HG03060 (cell line): ENCODE measurements around the gene ARL10.
"Not testable (repeated sequence)": the region's sequence is repeated elsewhere in the genome, so short reads cannot be mapped to it uniquely, and the experiment has no call there.

ENCODE experiments used
- ATAC-seq: cut with Tn5 transposase; IDR thresholded peaks from one replicate; pipeline ENCODE4 v1.9.1; 2021; ENCODE audit warnings: low read depth, moderate number of reproducible peaks; ENCODE audit not compliant: unreplicated experiment

The ARL10 gene

DNA sequence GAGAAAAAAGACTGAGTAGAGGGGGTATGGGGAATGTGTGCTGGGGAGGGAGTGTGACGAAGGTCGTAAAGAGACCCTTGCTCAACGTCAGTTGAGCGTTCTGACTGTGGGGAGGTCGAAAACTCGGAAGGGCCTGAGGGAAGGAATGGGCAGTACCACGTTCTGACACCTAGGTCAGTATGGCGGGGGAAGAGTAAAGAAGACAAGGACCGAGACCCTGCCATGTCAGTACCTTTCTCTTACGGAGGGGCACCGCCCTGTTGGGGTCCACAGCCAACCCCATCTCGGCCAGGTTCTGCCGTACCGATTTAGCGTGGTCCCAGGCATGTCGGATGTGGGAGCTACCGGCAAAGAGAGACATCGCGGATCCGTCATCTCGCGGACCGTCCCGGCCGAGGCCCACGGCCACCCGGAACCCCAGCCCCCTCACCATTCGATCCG is 22.7 kb downstream of the ARL10 start:
- ATAC-seq = no peak

DNA sequence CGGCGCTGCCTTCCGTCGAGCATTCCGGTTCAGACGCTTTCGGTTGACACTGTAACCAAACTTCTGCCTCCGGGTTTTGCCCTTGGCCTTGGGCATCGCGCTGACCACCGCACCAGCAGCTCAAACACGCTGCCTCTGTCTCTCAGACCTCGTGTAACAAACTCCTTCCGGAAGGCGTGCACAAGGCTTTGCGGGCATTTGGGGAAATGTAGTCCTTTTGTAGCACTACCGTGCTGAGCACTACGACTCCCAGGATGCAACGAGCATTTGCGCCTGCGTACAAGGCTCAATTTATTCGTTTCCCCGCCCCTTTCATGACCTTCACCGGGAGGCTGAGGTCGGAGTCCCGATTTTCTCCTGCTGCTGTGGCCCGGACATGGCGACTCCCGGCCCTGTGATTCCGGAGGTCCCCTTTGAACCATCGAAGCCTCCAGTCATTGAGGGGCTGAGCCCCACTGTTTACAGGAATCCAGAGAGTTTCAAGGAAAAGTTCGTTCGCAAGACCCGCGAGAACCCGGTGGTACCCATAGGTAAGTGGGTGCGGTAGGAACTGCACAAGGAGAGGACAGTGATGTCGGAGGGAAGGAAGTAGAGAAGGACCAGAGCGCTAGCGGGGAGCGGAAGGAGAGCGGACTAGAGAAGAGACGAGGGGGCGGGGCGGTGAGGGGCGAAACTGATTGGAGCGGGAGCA is 23.3 kb downstream of the ARL10 start, which contains the start of the genes HIGD2A and NOP16:
Gene HIGD2A, plus strand, starts transcription at position 308 of the 691 bp plus-strand sequence. Its CDS starts 69 bp downstream, at position 377.
Gene NOP16, minus strand, starts transcription at position 155 of the 691 bp plus-strand sequence. Its CDS starts 59 bp downstream, at position 96.
- peak; percentile 74 for ATAC-seq

DNA sequence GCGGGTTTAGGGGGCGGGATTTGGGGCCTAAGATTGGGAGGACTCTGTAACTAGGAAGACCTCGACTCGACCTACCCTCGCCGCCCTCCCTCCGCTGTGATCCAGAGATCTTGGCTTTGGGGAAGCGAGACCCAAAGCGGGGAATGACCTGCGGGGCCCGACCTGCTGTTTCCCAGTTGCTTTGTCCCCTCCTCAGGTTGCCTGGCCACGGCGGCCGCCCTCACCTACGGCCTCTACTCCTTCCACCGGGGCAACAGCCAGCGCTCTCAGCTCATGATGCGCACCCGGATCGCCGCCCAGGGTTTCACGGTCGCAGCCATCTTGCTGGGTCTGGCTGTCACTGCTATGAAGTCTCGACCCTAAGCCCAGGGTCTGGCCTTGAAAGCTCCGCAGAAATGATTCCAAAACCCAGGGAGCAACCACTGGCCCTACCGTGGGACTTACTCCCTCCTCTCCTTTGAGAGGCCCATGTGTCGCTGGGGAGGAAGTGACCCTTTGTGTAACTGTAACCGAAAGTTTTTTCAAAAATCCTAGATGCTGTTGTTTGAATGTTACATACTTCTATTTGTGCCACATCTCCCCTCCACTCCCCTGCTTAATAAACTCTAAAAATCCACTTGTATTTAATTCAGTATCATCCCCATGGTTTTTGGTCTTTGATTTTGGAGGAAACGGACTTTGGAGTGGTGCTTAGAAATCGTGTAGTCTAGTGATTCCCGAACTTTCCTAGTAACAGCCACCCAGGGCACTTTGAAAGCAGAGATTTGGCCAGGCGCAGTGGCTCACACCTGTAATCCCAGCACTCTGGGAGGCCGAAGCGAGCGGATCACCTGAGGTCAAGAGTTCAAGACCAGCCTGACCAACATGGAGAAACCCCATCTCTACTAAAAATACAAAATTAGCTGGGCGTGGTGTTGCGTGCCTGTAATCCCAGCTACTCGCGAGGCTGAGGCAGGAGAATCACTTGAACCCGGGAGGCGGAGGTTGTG is 24.1 kb downstream of the ARL10 start:
- ATAC-seq = peak; percentile 20

DNA sequence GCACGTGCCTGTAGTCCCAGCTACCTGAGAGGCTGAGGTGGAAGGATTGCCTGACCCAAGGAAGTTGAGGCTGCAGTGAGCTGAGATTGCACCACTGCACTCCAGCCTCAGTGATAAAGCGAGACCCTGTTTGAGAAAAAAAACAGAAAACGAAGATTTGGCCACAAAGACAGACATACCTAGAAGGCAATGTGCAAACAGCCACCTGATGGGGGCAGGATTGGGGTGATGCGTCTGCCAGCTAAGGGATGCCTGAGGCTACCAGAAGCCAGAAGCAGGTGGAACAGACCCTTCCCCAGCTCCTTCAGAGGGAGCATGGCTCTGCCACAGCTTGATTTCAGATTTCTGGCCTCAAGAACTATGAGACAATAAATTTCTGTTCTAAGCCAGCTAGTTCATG is 26.2 kb downstream of the ARL10 start:
- ATAC-seq = no peak

DNA sequence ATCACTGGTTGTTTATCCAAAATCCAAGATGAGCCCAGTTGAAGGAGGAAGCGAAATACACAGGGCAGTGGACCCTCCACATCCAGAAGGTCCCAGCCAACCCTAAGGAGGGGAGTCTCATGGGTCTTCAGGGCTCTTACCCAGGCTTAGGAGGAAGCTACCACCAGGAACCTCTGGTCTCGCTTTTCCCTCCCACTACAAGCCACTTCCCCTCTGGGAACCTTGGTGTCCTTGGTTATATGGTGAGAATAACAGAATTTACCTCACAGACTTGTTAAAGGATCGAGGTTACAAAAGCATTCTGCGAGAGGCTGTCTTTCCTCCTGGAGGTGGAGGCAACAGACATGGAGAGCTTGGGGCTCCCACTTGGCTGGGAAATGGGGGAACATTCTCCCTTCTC is 26.7 kb downstream of the ARL10 start:
- ATAC-seq = no peak

DNA sequence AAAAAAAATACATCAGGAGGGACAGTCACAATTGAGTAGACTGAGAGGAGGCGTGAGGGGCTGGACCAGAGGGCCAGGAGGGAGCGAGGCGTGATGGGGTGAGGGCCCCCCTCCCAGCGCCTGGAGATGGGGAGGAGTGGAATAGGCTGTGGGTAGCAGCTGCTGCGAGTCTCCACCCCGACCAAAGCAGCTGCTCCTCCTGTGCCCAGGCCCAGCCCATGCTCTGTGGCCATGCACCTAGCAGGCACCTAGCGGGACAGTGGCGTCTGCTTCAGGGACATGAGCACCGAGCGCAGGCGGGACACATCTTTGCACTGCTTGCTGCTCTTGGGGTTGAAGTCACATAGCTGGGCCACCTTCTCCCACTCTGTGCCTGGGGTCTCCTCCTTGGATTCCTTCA is 27.2 kb downstream of the ARL10 start:
- ATAC-seq = no peak

DNA sequence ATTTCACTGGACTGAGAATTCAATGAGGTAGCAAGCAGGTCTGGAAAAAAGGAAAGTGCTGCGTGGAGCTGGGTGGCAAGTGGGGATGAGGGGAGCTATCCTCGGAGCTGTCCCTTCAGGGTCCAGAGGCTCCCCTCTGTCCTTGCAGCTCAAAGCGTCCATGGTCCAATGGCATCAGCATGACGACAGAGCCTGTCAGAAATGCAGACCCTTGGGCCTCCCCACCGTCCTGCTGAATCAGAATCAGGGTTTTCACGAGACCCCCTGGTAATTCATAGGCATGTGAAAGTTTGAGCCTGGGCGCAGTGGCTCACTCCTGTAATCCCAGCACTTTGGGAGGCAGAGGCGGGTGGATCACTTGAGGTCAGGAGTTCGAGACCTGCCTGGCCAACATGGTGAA is 28.8 kb downstream of the ARL10 start:
- ATAC-seq = no peak

DNA sequence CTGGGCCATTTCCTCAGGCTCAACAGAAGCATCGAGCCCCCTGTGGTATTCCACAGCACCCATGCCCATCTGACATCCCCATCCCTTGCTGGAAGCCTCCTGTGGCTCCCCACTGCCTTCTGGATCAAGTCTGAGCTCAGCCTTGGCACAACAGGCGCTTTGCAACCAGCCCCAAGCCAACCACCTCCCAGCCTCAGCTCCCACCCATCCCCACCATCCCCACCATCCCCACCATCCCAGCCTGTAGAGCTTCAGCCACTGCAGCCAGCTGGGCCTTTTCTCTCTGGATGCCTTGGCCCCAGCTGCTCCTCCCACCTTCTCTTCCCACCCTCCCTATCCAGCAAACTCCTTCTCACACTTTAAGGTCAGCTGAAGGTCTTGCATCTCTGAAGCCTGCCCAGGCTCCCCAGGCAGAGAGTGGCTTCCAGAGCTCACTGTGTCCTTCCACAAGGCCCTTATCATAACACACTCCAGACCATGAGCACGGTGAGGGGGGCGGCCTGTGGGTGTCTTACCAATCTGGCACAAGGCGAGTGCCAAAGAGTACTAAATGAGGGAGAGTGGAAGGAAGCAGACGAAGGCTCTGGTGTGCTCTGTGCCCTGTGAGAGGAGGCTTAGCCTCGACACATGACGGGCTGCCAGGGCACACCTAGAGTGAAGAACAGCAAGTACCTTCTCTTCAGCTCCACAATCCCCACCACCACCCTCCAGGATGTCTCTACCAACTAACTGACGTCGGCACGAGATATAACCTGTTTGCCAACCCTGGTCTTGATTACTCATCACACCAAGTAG is 29.8 kb downstream of the ARL10 start:
- ATAC-seq = no peak

DNA sequence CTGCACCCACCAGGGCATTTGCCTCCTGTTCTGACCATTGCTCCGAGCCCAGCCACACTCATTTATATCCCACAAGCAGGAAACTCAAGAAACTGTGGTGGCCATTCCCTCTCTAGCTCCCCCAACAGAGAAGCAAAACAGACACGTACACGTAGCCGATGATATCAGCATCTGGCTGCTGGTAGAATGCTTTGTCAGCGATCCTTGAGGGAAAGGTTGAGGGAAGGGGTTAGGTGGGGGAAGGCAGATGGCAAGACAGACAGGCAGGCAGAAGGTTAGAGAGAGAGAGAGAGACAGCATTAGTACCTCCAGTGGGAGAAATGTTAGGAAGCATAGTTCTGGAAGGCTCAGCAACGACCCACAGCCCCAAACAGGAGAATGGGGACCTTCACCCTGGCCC is 31.0 kb downstream of the ARL10 start:
- no peak for ATAC-seq

DNA sequence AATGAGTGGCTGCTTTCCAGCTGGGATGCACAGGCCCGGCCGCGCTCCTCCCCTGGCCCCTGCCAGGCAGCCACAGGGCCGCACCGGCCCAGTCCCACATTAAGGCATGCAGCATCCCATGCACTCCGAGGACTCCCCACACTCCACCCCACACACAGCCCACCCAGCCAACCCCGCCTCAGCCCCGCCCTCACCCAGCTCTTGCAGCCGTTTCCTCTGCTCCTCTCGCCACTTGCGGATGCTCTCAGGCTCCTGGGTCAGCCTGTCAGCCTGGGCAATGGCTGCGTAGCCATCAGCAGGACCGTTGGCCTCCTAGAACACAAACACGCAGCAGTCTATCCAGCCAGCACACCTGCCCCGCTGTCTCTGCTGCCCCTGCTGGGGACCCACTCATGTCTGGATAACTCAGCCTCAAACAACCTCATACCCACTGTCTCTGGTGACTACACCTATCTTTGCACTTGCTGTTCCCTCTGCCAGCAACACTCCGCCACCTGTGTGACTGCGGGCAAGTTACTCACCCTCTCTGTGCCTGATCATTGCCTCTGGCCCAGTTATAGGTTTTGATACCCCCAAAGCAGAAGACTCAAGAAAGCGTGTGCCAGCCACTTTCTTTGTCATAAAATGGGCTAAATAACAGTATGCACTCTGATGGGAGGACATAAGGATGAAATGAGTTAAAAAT is 32.6 kb downstream of the ARL10 start:
- ATAC-seq = no peak

DNA sequence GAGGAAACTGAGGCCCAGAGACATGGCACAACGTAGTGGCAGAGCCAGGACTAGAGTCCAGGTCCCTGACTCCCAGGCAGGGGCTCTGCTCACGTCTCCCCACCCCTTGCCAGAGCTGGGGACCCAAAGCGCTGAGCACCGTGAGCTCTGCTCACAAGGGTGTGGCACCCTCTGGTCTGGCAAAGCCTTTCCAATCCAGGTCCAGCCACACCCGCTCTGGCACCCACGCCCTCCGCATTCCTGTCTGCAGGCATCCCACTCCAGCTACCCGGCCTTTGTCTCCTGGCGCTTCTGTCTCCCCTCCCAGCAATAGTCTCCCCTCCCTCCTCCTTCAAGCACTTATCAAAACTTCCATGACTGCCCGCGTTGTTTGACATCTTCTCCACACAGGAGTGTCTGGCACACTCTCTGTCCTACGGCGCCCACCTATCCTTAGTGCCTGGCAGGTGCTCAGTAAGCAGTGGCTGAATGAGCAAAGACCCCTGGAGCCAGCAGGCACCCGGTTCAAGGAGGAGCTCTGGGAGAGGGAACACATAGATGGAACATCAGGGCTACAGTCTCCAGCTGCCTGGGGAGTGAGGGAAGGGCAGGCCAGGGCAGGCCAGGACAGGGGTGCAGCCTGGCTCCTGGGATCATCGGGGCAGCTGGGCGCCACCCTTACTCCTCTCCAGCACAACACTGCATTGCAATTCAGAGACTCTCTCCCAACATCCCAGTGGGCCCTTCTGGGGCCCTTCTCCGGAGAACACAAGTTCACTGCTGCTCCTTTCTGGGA is 35.3 kb downstream of the ARL10 start:
- no peak for ATAC-seq

DNA sequence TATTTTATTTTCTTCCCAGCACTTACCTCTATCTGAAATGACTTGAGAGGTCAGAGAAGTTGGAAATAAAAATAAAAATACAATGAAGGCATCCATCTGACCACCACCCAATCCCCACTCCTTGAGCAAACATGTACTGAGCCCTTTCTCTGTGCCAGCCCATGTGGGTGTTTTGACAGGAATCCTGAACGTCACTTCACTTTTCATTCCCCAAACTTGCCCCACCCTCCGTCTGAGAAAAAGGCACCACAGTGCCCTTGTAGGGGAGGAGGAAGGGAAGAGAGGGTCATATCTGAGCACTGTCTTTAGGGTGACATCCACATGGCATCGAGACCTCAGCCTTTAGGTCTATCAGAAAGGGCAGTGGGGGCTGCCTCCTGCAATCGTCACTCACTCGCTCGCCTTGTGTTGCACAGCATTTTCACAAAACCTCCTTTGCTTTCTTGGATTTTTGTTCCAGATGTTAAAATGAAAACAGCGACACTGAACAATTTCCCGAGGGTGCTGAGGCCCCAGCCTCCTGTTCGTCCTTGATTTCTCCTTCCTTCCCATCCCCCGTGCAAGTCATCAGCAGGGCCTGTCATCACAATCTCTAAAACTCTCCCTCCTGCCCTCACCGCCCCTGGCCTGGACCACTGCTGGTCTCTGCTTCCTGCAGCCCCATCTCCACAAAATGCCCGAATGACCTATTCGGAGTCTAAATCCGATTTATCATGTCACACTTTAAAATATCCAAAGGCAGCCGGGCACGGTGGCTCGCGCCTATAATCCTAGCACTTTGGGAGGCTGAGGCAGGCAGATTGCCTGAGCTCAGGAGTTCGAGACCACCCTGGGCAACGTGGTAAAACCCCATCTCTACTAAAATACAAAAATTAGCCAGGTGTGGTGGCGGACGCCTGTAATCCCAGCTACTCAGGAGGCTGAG is 36.3 kb downstream of the ARL10 start:
- ATAC-seq = no peak

DNA sequence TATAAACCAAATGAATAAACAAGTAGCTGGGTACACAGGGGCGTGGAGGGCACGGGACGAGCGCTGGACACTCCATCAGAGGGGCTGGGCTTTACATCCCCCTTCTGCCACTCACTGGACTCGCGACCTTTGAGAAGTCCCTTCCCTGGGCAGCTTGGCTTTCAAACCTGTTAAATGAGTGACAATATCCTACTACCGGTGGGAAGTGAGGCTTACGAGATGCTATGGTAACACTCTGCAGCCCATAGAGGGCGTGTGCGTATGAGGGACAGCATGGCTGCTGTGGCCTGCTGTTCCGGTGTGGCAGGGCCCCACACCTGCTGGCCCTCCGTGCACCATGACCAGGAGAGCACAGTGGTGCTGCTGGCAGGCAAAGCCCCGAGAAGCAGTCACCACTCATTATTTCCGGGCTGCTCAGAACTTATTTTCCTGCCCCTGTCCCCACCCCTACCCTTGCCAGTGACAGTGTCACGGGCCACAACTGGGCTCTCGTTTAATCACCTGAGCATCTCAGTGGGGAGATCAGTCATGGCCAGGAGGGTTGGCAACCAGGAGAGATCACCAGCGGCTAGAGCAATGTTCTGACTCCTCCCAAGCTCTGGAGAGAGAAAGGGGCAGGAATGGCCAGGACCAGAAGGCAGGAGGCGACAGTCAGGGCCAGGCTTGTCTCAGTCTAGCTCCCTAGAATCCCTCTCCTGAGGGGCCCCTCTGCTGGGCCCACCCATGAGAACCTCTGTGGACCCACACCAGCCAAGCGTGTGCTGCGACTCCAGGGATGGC is 40.6 kb downstream of the ARL10 start:
- no peak for ATAC-seq

DNA sequence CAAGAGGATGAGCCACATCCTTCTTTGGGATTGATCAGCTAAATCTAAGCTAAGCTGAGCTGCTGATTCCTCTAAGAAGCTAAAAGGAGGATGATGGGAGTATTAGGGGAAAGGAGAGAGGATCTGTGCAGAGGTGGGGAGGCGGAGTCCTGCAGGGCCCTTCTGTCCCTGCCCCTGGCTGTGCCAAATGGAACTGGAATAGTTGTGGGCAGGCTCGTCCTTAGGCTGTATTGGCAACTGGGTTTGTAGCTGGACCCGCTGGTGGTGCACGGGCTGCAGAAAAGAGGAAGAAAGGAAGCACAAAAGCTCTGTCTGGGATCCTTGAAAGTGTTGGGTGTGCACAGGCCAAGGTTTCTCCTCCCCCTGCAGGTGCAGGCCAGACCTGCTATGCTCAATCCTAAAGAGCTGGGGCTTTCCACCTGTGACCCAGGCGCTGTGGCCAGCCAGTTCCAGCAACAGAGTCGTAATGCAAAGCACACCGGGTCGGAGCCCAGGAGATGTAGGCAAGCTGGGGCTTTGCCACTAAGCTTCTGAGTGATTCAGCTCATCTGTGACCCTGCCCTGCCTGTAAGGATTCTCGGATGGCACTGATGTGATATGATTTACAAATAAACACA is 41.3 kb downstream of the ARL10 start:
- ATAC-seq = no peak

DNA sequence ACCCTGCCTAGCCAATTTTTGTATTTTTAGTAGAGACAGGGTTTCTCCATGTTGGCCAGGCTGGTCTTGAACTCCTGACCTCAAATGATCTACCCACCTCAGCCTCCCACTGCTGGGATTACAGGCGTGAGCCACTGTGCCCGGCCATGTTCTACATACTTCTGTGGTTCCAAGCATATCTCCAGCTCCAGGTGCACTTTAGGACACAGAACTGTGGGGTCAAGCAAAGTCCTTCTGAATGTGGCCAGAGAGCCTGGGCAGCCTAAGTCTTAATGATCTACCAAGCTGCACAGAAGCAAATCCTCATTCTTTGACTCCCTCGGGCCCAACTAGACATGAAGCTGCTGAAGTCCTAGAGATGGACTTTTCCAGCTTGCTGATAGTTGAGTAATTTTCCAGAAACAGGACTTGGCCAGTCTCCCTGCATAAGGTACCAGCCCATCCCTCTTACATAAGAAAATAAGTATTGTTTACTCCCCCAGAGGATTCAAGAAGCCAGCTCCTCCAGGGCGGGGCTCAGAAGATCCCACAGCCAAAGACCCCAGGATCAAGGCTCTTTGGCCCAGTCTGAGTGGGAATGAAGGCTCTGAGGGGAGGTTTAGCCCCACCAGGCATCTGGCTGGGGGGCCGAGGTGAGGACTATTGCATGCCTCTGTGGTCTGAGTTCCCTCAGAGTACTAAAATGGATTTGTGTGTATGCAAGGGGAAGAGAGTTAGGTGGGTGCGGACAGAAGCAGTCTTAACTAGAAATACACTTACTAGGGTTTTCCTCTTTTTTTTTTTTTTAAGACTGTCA is 42.4 kb downstream of the ARL10 start:
- no peak for ATAC-seq

DNA sequence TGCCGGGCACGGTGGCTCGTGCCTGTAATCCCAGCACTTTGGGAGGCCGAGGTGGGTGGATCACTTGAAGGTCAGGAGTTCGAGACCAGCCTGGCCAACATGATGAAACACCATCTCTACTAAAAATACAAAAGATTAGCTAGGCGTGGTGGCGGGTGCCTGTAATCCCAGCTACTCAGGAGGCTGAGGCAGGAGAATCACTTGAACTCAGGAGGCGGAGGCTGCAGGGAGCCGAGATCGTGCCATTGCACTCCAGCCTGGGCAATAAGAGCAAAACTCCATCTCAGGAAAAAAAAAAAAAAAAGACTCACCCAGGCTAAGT is 42.9 kb downstream of the ARL10 start:
- not testable (repeated sequence) for ATAC-seq
